Urothelium cell line (cell line): ENCODE results near the gene OVCH2.

Experiments
- DNase-seq: peaks from one replicate; pipeline ENCODE4 v3.0.0; 2011; ENCODE audit warnings: low spot score, mixed read lengths
- FAIRE-seq: peaks from 2 replicates; lab custom pipeline; 2011; peaks lifted over from hg19 to GRCh38; lab: Jason Lieb, UNC

Gene OVCH2

GRCh38 chr11:7640816-7641215, 65.5 kb downstream of the OVCH2 start:
- FAIRE-seq (no peak), DNase-seq (no peak)

- no peak for DNase-seq
- no peak for FAIRE-seq
Measured at GRCh38 chr11:7639643-7640025, 66.6 kb downstream of the OVCH2 start.
